Colonic mucosa (tissue), 4 donors: ENCODE data around the gene GNAT2. TPM values are rescaled to one million over a fixed set of nuclear protein-coding genes. Genes with fewer than 3 reads are reported as not detected.
A peak's percentile ranks its signal among the peaks of the same experiment; 100 is the strongest.

Experiments
- DNase-seq: peaks from one replicate; pipeline ENCODE4 v3.0.0-alpha.2; 2020
- H3K27ac ChIP-seq: fragments of 200-600 bp; one replicate; pipeline ENCODE4 v1.8.0; 2021
- H3K27me3 ChIP-seq: fragments of 200-600 bp; one replicate; pipeline ENCODE4 v1.8.0; 2021
- H3K36me3 ChIP-seq: fragments of 200-600 bp; one replicate; pipeline ENCODE4 v1.8.0; 2021
- H3K4me1 ChIP-seq: fragments of 200-600 bp; one replicate; pipeline ENCODE4 v1.8.0; 2021; ENCODE audit warnings: mild to moderate bottlenecking
- H3K4me3 ChIP-seq: fragments of 200-600 bp; one replicate; pipeline ENCODE4 v1.8.0; 2021
- H3K9ac ChIP-seq, 2 donors: one replicate each; pipeline ENCODE4 v1.7.0; 2013; ENCODE audit warnings: control low read depth in 2 of 2, low read depth in 2 of 2, low read length in 2 of 2
- H3K9me3 ChIP-seq: fragments of 200-600 bp; one replicate; pipeline ENCODE4 v1.8.0; 2021
- CTCF ChIP-seq: fragments of 200-600 bp; IDR thresholded peaks from one replicate; pipeline ENCODE4 v1.8.0; 2022; ENCODE audit warnings: antibody characterized with exemption, mild to moderate bottlenecking
- intact Hi-C: fragments of 100-400 bp; cut with DNase I; formaldehyde crosslinking; loops from one replicate; pipeline ENCODE4 v1.14.1; 2022
- total RNA-seq, 2 donors: library from RNA; stranded (reverse); fragmentation: NEBNext Ultra II Directional in 1 of 2; extraction: Animal tissue kit (Norgen Biotek cat#: 25700) in 1 of 2; gene quantifications; one replicate each; pipeline ENCODE4 v1.2.1, GENCODE V29; 2021
- donor health status: healthy.
- donor health status: DM: no; HTN: no; CAD: no.
- donor health status: DM: no; HTN: no; CAD: no.

Gene GNAT2
- total RNA-seq, 2 donors from 2014 or later: 0.32 TPM; not detected in 1

- Histone ChIP-seq H3K4me1 (peaks cover 15% of the 10 kb centered on the region), H3K9me3 (no peaks in the 10 kb centered on the region), H3K9ac (peak overlapping the region; percentile 75 to 78), H3K27ac (peak overlapping the region; percentile 83), H3K36me3 (no peaks in the 10 kb centered on the region), H3K4me3 (peak overlapping the region; percentile 70), H3K27me3 (no peaks in the 10 kb centered on the region)
- DNase-seq: no peak
- intact Hi-C loops: no loop called here
- TF ChIP-seq CTCF: no peak
These were observed 2.1 kb upstream of the GNAT2 start for GRCh38 chr1:109621379-109622136.

- H3K9me3 ChIP-seq: no peaks in the 10 kb centered on the region
- TF ChIP-seq CTCF: no peak
- intact Hi-C loops: no loop called here
- H3K9ac ChIP-seq: peak overlapping the region; percentile 75 to 90
- peak overlapping the region; percentile 83 for H3K27ac ChIP-seq
- no peaks in the 10 kb centered on the region for H3K27me3 ChIP-seq
- H3K36me3 ChIP-seq: no peaks in the 10 kb centered on the region
- peak; percentile 96 for DNase-seq
- peak overlapping the region; percentile 70 for H3K4me3 ChIP-seq
- peaks cover 15% of the 10 kb centered on the region for H3K4me1 ChIP-seq
These were observed 1.4 kb upstream of the GNAT2 start for GRCh38 chr1:109620841-109621286.

GRCh38 chr1:109620401-109620791, 980 bp upstream of the GNAT2 start:
- Histone ChIP-seq H3K4me1 (peaks cover 15% of the 10 kb centered on the region), H3K9me3 (no peaks in the 10 kb centered on the region), H3K27me3 (no peaks in the 10 kb centered on the region), H3K4me3 (peak overlapping the region; percentile 70), H3K27ac (peak overlapping the region; percentile 83), H3K9ac (peak overlapping the region; percentile 74 to 90), H3K36me3 (no peaks in the 10 kb centered on the region)
- intact Hi-C loops: no loop called here
- TF ChIP-seq CTCF: no peak
- DNase-seq: peak; percentile 67

- peak; percentile 65 for DNase-seq
- H3K27me3 ChIP-seq: no peaks in the 10 kb centered on the region
- no peak for TF ChIP-seq CTCF
- H3K4me3 ChIP-seq: peak overlapping the region; percentile 70
- H3K27ac ChIP-seq: peak overlapping the region; percentile 83
- intact Hi-C loops: no loop called here
- peak overlapping the region; percentile 74 to 90 for H3K9ac ChIP-seq
- peaks cover 15% of the 10 kb centered on the region for H3K4me1 ChIP-seq
- no peaks in the 10 kb centered on the region for H3K36me3 ChIP-seq
- no peaks in the 10 kb centered on the region for H3K9me3 ChIP-seq
These were observed 498 bp downstream of the GNAT2 start for GRCh38 chr1:109618661-109619575.

- Histone ChIP-seq H3K36me3 (no peaks in the 10 kb centered on the region), H3K4me1 (peaks cover 15% of the 10 kb centered on the region), H3K9ac (no peak overlapping the region), H3K27ac (peak overlapping the region; percentile 29), H3K9me3 (no peaks in the 10 kb centered on the region), H3K27me3 (no peaks in the 10 kb centered on the region), H3K4me3 (no peak overlapping the region)
- intact Hi-C loops: no loop called here
- no peak for TF ChIP-seq CTCF
- DNase-seq: no peak
These were observed 2.1 kb downstream of the GNAT2 start for GRCh38 chr1:109617291-109617801.
